CD14-positive monocyte (primary cell): ENCODE measurements around the gene INO80D. TPM values are rescaled to one million over a fixed set of nuclear protein-coding genes. Genes with fewer than 3 reads are reported as not detected.

Source experiments
- DNase-seq, 3 donors: peaks; one replicate each; pipeline ENCODE4 v3.0.0-alpha.2; 2011 to 2022
- H2AFZ ChIP-seq: 2 replicates; pipeline ENCODE4 v1.6.0; 2012; ENCODE audit warnings: mild to moderate bottlenecking, low read depth, low read length, inconsistent platforms; ENCODE audit not compliant: insufficient read depth, poor library complexity, severe bottlenecking
- H3K27ac ChIP-seq, 2 donors: 1 replicate in 1 of 2; 2 replicates in 1 of 2; pipeline ENCODE4 v1.5.1; 2012 to 2013; ENCODE audit warnings: low read length in 2 of 2, control low read depth in 1 of 2, inconsistent platforms in 1 of 2, low read depth in 1 of 2, mild to moderate bottlenecking in 1 of 2
- H3K27me3 ChIP-seq, 2 donors: one replicate each; pipeline versions ENCODE4 v1.6.0 to v1.6.1; 2011 to 2013; ENCODE audit warnings: low read length in 2 of 2; ENCODE audit not compliant: control insufficient read depth in 2 of 2, insufficient read depth in 2 of 2
- H3K36me3 ChIP-seq, 2 donors: replicated peaks in 1 of 2; 1 replicate in 1 of 2; 2 replicates in 1 of 2; pipeline versions ENCODE4 v1.5.1 to v1.6.1; 2012 to 2013; ENCODE audit warnings: low read length in 2 of 2, control low read depth in 1 of 2, inconsistent platforms in 1 of 2, mild to moderate bottlenecking in 1 of 2; ENCODE audit not compliant: insufficient read depth in 2 of 2, control insufficient read depth in 1 of 2
- H3K4me1 ChIP-seq, 2 donors: 1 replicate in 1 of 2; 2 replicates in 1 of 2; pipeline versions ENCODE4 v1.5.1 to v1.6.1; 2012 to 2013; ENCODE audit warnings: low read length in 2 of 2, control low read depth in 1 of 2, inconsistent platforms in 1 of 2, mild to moderate bottlenecking in 1 of 2, moderate library complexity in 1 of 2; ENCODE audit not compliant: insufficient read depth in 2 of 2, control insufficient read depth in 1 of 2
- H3K4me2 ChIP-seq: replicated peaks from 2 replicates; pipeline ENCODE3; 2012; ENCODE audit warnings: low read length, moderate library complexity, mild to moderate bottlenecking; ENCODE audit not compliant: poor library complexity, severe bottlenecking; ENCODE audit errors: extremely low read depth
- H3K4me3 ChIP-seq, 3 experiments: fragments of 200-600 bp in 1 of 3; sonication (generic) in 1 of 3; replicated peaks in 1 of 3; 1 replicate in 2 of 3; 2 replicates in 1 of 3; pipeline ENCODE4 v1.5.1; 2011 to 2013; ENCODE audit warnings: low read length in 3 of 3, mild to moderate bottlenecking in 3 of 3, control low read depth in 2 of 3, low read depth in 2 of 3, inconsistent platforms in 1 of 3, moderate library complexity in 1 of 3
- H3K79me2 ChIP-seq: 2 replicates; pipeline ENCODE4 v1.6.0; 2012; ENCODE audit warnings: mild to moderate bottlenecking, control low read depth, inconsistent platforms, low read length, moderate library complexity; ENCODE audit not compliant: insufficient read depth
- H3K9ac ChIP-seq: 2 replicates; pipeline ENCODE4 v1.6.0; 2017; ENCODE audit warnings: low read length, mild to moderate bottlenecking; ENCODE audit not compliant: insufficient read depth, poor library complexity, severe bottlenecking
- H3K9me3 ChIP-seq, 2 donors: replicated peaks in 1 of 2; 1 replicate in 1 of 2; 2 replicates in 1 of 2; pipeline versions ENCODE4 v1.5.1 to v1.6.1; 2012 to 2013; ENCODE audit warnings: low read length in 2 of 2, control low read depth in 1 of 2; ENCODE audit not compliant: control insufficient read depth in 1 of 2, insufficient read depth in 1 of 2
- H4K20me1 ChIP-seq: 2 replicates; pipeline ENCODE4 v1.6.0; 2012; ENCODE audit warnings: mild to moderate bottlenecking, low read length, control low read depth, moderate library complexity; ENCODE audit not compliant: insufficient read depth
- H3K27ac Mint-ChIP-seq, 7 donors: one replicate each; pipeline ENCODE4 v1.8.0; 2020; ENCODE audit warnings: mild to moderate bottlenecking in 7 of 7, mixed read lengths in 7 of 7, moderate library complexity in 6 of 7, inconsistent platforms in 2 of 7
- H3K27me3 Mint-ChIP-seq, 3 donors: one replicate each; pipeline ENCODE4 v1.8.0; 2021 to 2022; ENCODE audit warnings: low read depth in 3 of 3, mild to moderate bottlenecking in 3 of 3, mixed read lengths in 3 of 3, moderate library complexity in 3 of 3, inconsistent platforms in 1 of 3
- H3K36me3 Mint-ChIP-seq, 2 donors: one replicate each; pipeline ENCODE4 v1.8.0; 2020; ENCODE audit warnings: mixed read lengths in 2 of 2, inconsistent platforms in 1 of 2, mild to moderate bottlenecking in 1 of 2
- H3K4me1 Mint-ChIP-seq: one replicate; pipeline ENCODE4 v1.8.0; 2020; ENCODE audit warnings: mild to moderate bottlenecking, mixed read lengths
- H3K4me3 Mint-ChIP-seq, 2 donors: one replicate each; pipeline ENCODE4 v1.8.0; 2020; ENCODE audit warnings: mild to moderate bottlenecking in 2 of 2, mixed read lengths in 2 of 2, moderate library complexity in 1 of 2
- H3K9me3 Mint-ChIP-seq, 7 donors: one replicate each; pipeline ENCODE4 v1.8.0; 2020 to 2022; ENCODE audit warnings: mixed read lengths in 7 of 7, mild to moderate bottlenecking in 6 of 7, moderate library complexity in 6 of 7, inconsistent platforms in 2 of 7
- WGBS: methylation state at CpG from one replicate; pipeline ENCODE4 v1.1.5; 2013; ENCODE audit warnings: missing lambda C conversion rate; ENCODE audit not compliant: insufficient coverage; 5-methylcytosine and 5-hydroxymethylcytosine counted together
- intact Hi-C, 2 donors: fragments of 100-400 bp; cut with micrococcal nuclease; formaldehyde crosslinking; loops; one replicate each; pipeline versions ENCODE4 v1.15.0 to v1.15.1; 2023
- polyA plus RNA-seq, 3 donors: library from polyadenylated mRNA; depleted of rRNA in 1 of 3; unstranded in 2 of 3; stranded (reverse) in 1 of 3; fragments of 300-500 nt in 2 of 3; fragments of >200 nt in 1 of 3; fragmentation: Illumina TruSeq in 2 of 3; gene quantifications; 1 replicate in 2 of 3; 2 replicates in 1 of 3; pipeline ENCODE4 v1.2.3, GENCODE V29; 2012 to 2021
- TF ChIP-seq, protein P1 (sequence below): fragments of 200-600 bp; IDR thresholded peaks from one replicate; pipeline ENCODE4 v1.8.0; 2022; ENCODE audit warnings: antibody characterized with exemption, mild to moderate bottlenecking

INO80D gene
- polyA plus RNA-seq, 3 donors: 3.8 to 6.1 (median 4.4) TPM

DNA sequence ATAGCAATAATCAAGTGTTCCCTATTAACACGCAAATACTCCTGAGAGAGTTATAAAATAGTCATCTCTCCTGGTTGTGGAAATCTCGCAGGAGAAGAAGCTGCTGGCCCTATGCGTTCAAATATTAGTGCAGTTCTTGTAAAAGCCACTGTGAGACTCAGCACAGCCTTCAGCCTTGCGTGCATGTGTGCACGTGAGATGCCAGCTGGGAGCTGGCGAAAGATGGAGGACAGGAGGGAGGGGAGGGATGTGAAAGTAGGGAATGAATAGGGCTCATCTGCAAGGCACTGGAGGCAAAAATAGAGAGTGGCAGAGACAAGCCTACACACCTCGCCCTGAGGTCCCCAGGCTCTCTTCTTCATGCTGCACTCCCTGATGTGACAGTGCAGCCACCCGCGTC is 126.5 kb downstream of the INO80D start:
- Histone ChIP-seq H3K79me2 (no peaks in the 10 kb centered on the region), H3K27ac (no peak overlapping the region), H3K27me3 (no peaks in the 10 kb centered on the region), H4K20me1 (no peaks in the 10 kb centered on the region), H3K4me1 (no peaks in the 10 kb centered on the region), H2AFZ (no peak overlapping the region), H3K9ac (no peak overlapping the region), H3K4me3 (no peak overlapping the region), H3K36me3 (no peaks in the 10 kb centered on the region), H3K9me3 (no peaks in the 10 kb centered on the region), H3K4me2 (no peak overlapping the region)
- Mint-ChIP-seq H3K27ac (peak overlapping the region in 1 of 7 donors; percentile 30), H3K27me3 (peaks cover 0 to 7% (median 1%) of the 10 kb centered on the region in 3 donors), H3K9me3 (peaks cover 0 to 2% (median 0%) of the 10 kb centered on the region in 7 donors), H3K36me3 (no peaks in the 10 kb centered on the region), H3K4me3 (no peak overlapping the region), H3K4me1 (peaks cover 6% of the 10 kb centered on the region)
- WGBS: 99% methylated on average over 7 of the region's 9 CpGs
- TF ChIP-seq, protein P1, sequence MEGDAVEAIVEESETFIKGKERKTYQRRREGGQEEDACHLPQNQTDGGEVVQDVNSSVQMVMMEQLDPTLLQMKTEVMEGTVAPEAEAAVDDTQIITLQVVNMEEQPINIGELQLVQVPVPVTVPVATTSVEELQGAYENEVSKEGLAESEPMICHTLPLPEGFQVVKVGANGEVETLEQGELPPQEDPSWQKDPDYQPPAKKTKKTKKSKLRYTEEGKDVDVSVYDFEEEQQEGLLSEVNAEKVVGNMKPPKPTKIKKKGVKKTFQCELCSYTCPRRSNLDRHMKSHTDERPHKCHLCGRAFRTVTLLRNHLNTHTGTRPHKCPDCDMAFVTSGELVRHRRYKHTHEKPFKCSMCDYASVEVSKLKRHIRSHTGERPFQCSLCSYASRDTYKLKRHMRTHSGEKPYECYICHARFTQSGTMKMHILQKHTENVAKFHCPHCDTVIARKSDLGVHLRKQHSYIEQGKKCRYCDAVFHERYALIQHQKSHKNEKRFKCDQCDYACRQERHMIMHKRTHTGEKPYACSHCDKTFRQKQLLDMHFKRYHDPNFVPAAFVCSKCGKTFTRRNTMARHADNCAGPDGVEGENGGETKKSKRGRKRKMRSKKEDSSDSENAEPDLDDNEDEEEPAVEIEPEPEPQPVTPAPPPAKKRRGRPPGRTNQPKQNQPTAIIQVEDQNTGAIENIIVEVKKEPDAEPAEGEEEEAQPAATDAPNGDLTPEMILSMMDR: no peak
- DNase-seq: no peak
- intact Hi-C loops: no loop called here

DNA sequence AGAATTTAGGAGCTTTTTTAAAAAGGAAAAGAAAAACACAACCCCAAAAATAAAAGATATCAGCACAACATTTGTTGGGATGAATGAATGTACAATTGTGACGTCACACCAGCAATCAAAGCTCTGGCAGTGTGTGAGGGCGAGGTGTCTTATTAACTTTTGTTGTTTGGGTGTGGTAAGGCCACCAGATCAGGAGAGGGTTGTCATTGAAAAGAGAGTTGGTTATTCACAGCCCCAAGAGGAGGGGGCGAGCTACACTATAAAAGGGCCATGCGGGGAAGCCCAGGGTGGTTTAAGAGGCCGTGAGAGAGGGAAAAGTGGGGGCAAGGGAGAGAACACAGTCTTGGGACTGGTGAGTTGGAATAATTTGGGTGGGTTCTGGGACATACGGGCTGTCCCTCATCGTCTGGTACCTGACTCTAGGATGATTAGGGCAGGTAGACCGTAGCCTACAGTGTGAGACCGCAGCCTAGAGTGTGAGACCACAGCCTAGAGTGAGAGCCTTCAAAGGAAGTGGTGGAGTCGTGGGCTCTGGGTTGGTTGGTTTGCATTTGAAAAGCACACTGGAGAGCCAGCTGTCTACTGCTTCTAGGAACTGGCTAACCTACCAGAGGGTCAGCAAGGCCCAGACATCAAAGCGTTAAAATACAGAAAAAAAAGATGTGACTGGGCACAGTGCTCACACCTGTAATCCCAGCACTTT is 128.4 kb downstream of the INO80D start:
- peaks cover 0 to 4% (median 0%) of the 10 kb centered on the region in 7 donors for H3K9me3 Mint-ChIP-seq
- H3K4me2 ChIP-seq: no peak overlapping the region
- H3K9me3 ChIP-seq: no peaks in the 10 kb centered on the region
- H3K27me3 Mint-ChIP-seq: peaks cover 0 to 6% (median 1%) of the 10 kb centered on the region in 3 donors
- H3K79me2 ChIP-seq: no peaks in the 10 kb centered on the region
- no peaks in the 10 kb centered on the region for H3K4me1 ChIP-seq
- no peak overlapping the region for H3K4me3 Mint-ChIP-seq
- H3K4me3 ChIP-seq: no peak overlapping the region
- H3K9ac ChIP-seq: no peak overlapping the region
- H3K36me3 Mint-ChIP-seq: no peaks in the 10 kb centered on the region
- intact Hi-C loops: no loop called here
- peaks cover 6% of the 10 kb centered on the region for H3K4me1 Mint-ChIP-seq
- 85% methylated on average over 11 of the region's 11 CpGs for WGBS
- no peaks in the 10 kb centered on the region for H3K36me3 ChIP-seq
- no peak overlapping the region for H2AFZ ChIP-seq
- no peaks in the 10 kb centered on the region for H4K20me1 ChIP-seq
- H3K27me3 ChIP-seq: no peaks in the 10 kb centered on the region
- no peak overlapping the region for H3K27ac Mint-ChIP-seq
- TF ChIP-seq, protein P1: no peak
- H3K27ac ChIP-seq: no peak overlapping the region
- no peak for DNase-seq
